GM19025 (cell line): ENCODE measurements around the gene PFKFB4.
"Not testable (repeated sequence)": the region's sequence is repeated elsewhere in the genome, so short reads cannot be mapped to it uniquely, and the experiment has no call there.

Experiments used
- ATAC-seq: cut with Tn5 transposase; IDR thresholded peaks from one replicate; pipeline ENCODE4 v1.9.1; 2021; ENCODE audit warnings: mild to moderate bottlenecking, low read depth, moderate library complexity; ENCODE audit not compliant: unreplicated experiment

Gene PFKFB4

DNA sequence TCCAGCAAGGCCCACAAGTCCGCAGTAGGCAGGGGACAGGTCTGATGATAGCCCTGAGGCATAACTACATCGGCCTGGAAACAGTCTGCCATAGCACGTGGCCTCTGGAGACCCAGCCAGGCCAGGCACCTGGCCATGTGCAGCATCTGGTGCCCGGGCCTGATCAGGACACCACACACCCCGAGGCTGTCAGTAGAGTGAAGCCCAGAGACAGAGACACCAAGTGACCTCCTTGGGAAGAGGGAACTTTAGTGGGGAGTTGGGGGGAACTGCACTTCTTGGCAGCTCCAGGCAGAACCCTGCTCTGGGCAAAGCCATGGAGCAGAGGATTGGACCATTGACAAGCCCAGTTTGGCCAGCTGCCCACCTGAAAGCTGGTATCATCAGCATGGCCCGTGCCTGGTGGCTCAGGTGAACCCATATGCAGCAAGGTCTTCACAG is 53.9 kb downstream of the PFKFB4 start:
- no peak for ATAC-seq

DNA sequence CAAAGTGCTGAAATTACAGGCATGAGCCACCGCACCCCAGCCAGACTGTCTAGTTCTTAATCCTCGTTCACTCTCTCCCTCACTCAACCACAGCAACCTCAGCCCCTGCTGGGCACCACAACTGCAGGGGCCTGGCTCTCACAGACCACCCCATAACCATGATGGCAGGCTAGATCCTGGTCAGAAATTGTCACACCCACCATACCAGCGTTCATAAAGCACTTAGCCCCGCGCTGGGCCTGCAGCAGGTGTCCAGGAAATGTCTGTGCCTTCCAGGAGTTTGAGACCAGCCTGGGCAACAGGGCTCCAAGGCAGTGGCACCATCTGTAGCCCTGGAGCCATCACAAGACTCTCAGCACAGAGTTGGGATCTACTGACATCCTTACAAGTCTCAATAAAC is 54.5 kb downstream of the PFKFB4 start:
- no peak for ATAC-seq

DNA sequence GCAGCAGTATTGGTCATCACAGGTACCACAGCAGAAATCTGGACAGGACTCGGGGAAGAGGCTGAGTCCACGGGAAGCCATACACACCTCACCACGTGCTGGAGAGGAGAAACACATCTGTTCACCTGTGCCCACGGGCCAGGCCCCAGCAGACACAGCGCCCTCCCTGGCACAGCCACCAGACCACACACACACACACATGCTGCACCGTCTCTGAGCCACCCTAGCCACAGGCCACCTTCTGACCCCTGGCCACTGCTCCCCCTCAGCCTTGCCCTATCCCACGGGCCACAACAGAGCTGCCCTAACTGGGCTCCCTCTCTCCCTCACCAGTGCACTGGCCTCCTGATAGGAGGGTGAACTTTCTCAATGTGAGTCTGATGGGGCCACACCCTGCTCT is 55.4 kb downstream of the PFKFB4 start:
- no peak for ATAC-seq

DNA sequence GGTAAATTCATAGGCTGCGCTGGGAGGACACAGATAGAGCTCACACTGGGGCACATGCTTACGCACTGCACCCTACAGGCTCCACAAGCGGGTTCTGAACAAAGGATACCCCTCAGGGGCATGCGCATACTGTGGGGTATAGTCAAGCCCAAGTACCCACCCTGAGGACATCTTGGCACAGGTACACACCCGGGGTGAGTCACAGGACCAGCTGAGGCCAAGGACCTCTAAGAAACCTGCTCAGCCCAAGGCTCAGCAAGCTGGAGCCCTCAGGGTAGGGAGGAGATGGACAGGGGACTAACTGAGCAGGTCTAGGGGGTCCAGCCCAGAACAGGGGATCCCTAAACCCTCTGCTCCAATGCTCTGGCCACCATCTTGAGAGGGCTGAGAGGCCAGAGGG is 55.9 kb downstream of the PFKFB4 start:
- no peak for ATAC-seq

DNA sequence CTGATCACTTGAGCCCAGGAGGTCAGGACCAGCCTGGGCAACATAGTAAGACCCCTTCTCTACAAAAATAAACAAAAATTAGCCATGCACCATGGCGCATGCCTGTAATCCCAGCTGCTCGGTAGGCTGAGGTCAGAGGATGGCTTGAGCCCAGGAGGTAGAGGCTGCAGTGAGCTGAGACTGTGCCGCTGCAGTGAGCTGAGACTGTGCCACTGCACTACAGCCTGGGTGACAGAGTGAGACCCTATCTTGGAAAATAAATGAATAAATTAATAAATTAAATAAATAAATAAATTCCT is 63.5 kb downstream of the PFKFB4 start:
- ATAC-seq = no peak

DNA sequence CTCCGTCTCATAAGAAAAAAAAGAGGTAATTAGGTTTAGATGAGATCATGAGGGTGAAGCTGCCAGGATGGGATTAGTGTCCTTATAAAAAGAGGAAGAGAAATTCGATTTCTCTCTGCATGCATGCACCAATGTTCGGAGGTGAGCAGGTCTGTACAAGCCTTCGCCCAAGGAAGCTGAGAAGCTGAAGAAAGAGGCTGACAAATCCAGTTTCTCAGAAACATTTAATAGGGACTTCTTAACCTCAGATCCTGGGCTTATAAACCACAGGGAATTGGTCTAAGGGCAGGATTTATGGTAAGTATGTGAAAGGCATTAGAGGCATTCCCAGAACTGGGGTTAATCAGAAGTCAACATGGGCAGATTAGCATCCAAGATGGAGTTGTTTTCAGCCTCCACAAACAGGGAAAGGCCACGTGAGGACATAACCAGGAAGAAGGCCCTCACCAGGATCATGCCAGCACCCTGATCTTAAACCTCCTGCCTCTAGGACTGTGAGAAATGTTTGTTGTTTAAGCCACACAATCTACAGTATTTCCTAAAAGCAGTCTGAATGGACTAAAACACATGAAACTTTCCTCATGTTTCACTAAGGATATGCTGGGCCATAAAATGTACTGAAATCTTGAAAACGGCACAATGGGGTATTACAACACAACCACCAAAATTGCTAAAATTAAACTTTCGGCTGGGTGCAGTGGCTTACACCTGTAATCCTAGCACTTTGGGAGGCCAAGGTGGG is 64.0 kb downstream of the PFKFB4 start:
- ATAC-seq = no peak

DNA sequence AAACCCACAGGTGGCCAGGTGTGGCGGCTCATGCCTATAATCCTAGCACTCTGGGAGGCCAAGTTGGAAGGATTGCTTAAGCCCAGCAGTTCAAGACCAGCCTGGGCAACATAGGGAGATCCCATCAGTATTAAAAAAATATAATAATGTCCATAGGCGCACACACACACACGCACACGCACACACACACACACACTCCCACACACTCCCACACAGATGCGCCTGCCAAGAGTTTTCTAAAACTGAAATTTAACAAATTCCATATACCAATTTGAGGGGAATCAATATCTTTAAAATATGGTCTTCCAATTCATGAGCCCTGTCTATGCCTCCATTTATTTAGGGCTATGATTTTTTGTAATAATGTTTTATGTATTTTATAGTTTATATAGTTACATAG is 69.7 kb downstream of the PFKFB4 start:
- no peak for ATAC-seq

DNA sequence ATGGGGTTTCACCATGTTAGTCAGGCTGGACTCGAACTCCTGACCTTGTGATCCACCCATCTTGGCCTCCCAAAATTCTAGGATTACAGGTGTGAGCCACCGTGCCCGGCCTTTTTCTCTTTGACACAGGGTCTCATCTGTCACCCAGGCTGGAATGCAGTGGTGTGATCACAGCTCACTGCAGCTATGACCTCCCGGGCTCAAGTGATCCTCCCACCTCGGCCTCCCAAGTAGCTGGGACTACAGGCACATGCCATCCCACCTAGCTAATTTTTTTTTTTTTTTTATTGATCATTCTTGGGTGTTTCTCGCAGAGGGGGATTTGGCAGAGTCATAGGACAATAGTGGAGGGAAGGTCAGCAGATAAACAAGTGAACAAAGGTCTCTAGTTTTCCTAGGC is 73.8 kb downstream of the PFKFB4 start:
- not testable (repeated sequence) for ATAC-seq

DNA sequence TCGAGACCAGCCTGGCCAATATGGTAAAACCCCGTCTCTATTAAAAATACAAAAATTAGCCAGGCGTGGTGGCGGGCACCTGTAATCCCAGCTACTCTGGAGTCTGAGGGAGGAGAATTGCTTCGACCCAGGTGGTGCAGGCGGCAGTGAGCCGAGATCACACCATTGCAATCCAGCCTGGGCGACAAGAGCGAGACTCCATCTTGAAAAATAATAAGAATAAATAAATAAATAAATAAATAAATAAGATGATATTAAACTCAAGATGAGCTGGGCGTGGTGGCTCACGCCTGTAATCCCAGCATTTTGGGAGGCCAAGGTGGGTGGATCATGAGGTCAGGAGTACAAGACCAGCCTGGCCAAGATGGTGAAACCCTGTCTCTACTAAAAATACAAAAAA is 75.7 kb downstream of the PFKFB4 start:
- not testable (repeated sequence) for ATAC-seq

DNA sequence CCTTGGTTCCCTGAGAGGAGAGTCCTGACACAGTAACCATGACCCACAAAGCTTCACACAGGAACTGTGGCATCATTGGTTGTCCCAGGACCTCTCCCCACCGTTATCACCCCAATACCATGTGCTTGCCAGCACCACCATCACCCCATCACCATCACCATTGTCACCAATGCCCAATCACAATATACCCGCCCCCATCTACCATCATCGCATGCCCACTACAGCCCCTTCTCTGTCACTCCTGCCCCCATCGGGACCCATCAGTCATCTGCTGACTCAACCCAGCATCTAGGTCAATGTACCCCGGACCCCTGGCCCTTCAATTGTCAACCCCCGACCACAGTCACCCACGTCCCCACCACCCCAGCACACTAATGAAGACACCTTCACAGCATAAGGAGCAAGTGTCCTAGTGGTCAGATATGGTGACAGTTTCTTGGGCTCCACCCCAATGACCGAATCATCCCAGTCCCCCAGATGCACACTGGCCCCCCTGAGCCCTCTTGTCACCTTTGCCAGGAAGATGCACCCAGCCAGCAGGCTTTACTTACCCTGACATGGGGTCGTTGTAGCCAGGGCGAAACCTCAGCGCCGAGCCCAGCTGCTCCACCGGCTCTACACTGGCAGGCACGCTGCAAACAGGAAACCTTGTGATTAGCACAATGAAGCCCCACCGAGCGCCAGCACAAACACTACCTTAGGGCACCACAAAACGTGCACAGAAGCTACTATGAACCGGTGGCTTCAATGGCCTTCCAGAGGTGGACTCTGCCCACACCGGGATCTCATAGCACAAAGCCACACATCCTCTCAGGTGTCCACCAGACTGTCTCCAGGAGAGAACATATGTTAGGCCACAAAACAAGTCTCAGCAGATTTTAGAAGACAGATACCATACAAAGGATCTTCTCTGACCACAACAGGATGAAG is 77.7 kb downstream of the PFKFB4 start:
- ATAC-seq = no peak

DNA sequence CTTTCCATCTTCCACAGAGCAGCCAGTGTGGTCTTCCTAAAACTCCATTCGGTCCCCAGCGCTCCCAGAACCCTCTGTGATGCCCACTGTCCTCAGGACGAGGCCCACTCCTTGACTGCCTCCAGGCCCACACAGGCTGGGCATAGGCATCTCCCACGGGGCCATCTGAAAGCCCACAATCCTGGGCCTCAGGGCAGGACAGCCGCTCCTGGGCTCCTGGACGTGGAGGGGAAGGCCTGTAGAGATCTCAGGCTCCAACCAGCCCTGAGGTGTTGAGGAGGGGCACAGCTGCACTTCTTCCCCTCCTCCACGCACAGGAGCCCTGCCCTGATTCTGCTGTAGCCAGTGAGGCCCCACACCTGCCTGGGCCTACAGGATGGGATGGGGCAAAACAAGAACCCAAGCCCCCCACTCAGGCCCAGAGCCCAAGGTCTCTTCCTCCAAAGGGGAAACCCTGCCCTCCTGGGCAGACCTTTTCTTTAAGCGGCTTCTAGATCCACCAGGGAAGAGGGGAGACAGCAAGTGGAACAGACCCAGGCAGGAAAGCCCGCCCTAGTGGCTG is 78.6 kb downstream of the PFKFB4 start:
- ATAC-seq = no peak

DNA sequence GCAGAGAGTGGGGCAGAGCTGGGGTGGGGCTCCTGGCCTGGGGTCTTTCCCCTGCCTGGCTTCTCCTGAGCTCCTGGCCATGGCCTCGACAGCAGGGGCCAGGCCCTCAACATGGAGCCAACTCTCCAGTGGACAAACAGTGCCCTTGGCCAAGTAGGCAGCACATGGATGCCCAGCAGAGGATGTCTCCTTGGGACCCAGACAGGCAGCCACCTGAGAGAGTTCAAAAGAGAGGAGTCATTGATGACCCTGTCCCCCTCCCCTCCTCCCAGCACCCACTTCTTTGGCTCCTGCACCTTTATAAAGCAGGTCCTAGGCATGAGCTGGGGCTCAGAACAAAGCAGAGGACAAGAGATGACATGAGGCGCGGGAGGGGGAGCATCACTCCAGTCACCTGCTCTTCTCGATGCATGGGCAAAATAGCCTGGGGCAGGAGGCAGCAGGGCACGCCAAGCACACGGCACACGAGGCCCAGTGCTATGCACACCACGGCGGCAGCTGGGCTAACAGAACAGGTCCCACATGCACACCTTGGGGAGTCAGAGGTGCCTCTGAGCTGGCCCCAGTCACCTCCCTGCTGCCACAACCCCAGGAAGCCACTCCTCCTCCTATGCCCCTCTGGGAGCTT is 80.1 kb downstream of the PFKFB4 start:
- no peak for ATAC-seq

DNA sequence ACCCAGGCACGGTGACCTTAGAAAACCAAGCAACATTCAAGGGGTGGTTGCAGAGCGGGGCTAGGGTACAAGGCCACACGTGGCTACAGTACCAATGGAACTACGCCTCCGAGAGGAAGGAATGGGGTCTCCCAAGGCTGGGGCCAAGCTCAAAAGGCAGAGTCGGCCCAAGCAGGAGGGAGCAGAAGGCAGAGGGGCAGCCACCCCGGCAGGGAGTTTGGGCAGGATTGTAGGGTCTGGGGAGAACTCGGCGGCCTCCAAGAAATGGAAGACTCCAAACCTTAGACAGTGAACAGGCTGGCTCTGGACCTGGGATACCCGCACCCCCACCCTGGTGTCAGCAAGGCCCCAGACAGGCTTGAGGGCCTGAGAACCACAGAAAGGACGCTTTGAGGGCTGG is 81.4 kb downstream of the PFKFB4 start:
- ATAC-seq = no peak

DNA sequence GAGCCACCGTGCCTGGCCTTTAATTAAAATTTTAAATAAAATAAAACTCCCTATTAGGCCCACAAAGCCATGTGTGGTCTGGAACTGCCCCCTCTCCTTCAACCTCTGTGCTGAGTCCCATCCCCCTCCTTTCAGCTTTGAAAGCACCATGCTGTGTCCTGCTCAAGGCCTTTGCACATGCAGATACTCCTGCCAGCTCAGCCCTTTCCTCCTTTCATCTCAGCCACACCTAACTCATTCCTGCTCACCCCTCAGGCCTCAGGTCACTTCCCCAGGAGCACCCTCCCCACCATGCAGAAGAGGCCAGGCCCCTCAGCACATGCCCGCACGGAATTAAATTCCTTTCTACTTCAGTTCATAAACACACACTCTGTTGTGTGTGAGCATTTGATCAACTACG is 82.0 kb downstream of the PFKFB4 start:
- no peak for ATAC-seq

DNA sequence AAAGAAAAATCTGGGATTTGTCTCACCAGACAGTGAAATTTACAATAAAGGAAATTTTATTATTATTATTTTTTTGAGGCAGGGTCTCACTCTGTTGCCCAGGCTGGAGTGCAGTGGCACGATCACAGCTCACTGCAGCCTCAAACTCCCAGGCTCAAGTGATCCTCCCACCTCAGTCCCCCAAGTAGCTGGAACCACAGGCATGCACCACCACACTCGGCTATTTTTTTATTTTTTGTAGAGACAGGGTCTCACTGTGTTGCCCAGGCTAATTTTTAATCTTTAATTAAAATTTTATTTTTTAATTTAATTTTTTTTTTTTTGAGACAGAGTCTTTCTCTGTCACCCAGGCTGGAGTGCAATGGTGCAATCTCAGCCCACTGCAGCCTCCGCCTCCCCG is 82.6 kb downstream of the PFKFB4 start:
- not testable (repeated sequence) for ATAC-seq

DNA sequence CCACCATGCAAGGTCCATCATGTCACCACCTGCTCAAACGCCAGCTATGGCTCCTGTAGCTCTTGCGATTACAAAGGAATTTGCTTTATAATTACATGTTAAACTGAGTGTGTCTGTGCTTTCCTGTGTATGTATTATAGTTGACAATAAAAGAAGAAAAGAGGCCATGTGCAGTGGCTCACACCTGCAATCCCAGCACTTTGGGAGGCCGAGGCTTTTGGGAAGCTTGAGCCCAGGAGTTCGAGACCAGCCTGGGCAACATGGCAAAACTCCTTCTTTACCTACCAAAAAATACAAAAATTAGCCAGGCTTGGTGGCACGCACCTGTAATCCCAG is 83.0 kb downstream of the PFKFB4 start:
- no peak for ATAC-seq

DNA sequence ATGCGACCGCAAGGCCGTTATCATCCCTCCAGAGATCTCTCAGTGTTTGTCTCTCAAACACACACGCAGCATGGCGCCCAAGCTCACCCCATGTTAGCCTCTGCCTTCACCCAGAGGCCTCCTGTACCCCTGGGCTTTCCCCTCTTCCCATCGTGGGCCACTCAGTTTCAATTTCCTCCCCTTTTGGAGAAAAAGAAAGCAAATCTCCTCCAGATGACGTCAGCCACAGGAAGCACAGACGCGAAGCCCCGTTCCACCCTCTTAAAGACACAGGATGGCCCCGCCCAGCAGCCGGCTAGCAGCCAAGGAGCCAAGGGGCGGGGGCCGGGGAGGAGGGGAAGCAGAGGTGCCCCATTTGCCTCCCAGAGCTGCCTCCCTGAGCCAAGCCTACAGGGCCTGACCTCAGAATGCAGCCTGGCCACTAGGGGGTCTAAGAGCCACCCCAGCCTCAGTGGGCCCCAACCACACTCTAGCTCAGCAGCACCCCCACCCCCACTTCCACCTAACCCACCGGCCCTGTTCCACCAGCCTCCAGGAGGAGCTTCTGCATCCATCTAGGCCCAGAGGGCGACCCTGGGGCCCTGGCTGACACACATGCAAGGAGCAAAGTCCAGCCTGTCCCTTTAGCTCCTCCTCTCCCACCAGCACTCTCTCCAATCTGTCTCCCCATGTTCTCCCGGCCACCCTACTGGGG is 83.5 kb downstream of the PFKFB4 start:
- ATAC-seq = peak; percentile 84

DNA sequence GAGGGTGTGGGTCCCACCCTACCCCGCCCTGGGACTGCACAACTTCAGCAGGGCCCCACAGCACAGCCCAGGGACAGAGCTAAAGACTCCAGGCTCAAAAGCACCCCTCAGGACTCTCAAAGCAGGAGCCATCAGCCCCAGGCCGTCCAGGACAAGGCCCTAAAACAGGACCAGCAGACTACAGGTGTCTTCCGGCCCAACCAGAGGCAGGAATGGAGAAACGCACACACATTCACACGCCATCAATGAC is 84.0 kb downstream of the PFKFB4 start:
- peak; percentile 6 for ATAC-seq

DNA sequence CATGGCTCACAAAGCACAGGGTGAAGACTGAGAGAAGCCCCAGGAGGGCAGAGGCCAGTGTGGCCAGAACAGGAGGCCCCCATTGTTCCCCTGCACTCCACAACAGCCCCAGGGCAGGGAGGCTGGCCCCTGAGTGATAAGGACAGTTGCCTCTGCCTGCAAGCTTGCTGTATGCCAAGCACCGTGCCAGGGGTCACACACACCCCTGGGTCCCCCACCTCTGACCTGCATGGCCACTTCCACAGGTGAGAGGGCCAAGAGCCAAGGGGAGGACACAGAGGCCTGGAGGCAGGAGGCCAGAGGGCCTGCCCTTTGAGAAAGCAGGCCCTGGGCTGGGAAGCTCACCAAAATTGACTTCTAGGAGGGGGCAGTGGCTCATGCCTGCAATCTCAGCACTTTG is 86.3 kb downstream of the PFKFB4 start:
- no peak for ATAC-seq

DNA sequence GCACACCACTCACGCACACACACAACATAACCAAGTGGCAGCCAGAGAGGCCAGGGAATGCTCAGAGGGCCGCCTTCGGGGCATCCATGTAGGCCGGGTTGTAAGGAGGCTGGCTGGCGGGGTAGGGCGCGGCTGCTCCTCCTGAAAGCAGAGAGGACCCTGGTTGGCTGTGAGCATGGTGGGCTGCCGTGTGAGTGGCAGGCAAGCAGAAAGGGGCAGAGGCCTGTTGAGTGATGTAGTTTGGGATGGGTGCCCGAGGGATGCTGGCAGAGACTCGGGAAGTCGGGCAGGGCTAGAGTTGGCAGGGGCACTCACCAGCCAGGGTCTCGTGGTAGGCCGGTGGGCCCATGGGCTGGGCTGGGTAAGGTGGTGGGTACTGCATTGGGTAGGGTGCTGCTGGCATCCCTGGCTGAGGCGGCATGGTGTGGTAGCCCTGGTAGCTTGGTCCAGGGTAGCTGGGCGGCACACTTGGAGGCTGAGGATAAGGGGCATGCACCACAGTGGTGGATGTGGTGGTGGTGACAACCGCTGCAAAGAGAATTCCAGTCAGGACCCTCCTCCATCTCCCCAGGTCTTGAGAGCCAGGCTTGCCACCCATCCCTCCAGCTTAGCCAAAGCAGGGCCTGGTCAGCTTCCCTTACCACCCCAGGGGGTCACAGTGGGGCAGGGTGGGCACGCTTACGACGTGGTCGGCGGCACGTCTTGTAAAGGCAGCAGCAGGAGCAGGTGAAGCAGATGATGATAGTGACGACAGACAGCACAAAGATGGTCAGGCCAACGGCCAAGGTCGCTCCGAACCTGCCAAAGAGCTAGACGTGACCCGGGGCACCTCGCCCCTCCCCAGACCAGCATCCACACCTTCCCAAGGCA is 87.3 kb downstream of the PFKFB4 start:
- no peak for ATAC-seq
